LNCaP clone FGC (cell line): ENCODE measurements around the gene MKI67.

Source experiments
- DNase-seq: peaks from one replicate; pipeline ENCODE4 v3.0.0-alpha.2; 2011; ENCODE audit warnings: low read depth
- H3K4me3 ChIP-seq: 2 replicates; pipeline ENCODE4 v1.5.1; 2011; ENCODE audit warnings: mild to moderate bottlenecking, low read depth, low read length, control low read depth
- TF ChIP-seq, protein P1 (sequence below): IDR thresholded peaks from 2 replicates; pipeline ENCODE4 v1.5.1; 2012; ENCODE audit warnings: mild to moderate bottlenecking; ENCODE audit not compliant: control insufficient read depth, insufficient read depth; ENCODE audit errors: extremely low read depth

Gene MKI67

DNA sequence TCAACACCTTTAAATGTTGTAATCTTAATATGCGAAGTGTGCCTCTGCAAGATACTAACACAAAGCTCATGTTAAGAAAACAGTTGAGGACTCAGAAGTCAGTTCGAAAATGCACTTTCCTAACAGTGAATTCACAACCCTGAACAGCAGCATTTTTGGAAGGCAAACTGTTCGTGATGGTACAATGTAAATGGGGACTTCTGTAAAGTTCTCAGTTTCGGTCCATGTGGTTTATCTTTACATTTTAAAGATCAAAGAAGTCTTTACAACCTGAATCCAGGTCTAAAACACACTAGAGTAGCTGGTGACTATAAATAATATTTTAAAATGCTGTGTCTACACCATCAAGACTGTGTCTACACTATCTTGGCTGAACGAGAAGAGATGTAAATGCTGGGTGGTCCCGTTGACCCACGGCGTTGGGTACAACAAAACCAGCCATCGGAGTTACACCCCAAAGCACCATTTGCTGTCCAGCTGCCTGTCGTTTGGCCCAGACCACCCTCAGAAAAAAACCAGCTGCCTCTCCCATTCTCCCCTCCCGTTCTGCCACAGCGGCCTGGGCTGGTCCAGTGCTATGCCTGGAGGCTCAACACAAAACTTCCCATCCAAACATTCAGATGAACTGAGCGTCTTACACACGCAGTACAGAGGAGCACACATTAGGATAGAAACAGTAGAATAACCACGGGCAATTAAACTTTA, 42.9 kb downstream of the MKI67 start:
- no peak overlapping the region for H3K4me3 ChIP-seq
- no peak for DNase-seq
- TF ChIP-seq, protein P1, sequence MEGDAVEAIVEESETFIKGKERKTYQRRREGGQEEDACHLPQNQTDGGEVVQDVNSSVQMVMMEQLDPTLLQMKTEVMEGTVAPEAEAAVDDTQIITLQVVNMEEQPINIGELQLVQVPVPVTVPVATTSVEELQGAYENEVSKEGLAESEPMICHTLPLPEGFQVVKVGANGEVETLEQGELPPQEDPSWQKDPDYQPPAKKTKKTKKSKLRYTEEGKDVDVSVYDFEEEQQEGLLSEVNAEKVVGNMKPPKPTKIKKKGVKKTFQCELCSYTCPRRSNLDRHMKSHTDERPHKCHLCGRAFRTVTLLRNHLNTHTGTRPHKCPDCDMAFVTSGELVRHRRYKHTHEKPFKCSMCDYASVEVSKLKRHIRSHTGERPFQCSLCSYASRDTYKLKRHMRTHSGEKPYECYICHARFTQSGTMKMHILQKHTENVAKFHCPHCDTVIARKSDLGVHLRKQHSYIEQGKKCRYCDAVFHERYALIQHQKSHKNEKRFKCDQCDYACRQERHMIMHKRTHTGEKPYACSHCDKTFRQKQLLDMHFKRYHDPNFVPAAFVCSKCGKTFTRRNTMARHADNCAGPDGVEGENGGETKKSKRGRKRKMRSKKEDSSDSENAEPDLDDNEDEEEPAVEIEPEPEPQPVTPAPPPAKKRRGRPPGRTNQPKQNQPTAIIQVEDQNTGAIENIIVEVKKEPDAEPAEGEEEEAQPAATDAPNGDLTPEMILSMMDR = no peak

DNA sequence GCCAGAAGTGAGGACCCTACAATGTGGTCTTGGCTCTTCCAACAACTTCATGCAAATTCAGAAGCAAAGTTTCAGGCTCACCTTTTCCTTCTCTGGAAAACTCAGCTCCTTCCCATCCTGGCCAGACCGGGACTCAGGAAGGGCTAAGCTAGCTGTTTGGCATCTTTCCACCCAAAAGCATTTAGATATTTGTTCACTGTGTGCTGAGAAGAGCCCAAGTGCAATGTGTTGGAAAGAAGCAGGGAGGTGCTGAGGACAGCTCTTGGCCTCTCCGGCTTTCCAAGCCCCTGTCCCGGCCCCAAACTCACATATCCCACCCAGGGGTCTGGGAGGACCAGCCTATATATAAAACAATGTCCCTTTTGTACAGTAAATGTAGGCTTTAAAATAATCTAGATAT, 44.5 kb downstream of the MKI67 start:
- TF ChIP-seq, protein P1 = no peak
- no peak for DNase-seq
- no peak overlapping the region for H3K4me3 ChIP-seq

DNA sequence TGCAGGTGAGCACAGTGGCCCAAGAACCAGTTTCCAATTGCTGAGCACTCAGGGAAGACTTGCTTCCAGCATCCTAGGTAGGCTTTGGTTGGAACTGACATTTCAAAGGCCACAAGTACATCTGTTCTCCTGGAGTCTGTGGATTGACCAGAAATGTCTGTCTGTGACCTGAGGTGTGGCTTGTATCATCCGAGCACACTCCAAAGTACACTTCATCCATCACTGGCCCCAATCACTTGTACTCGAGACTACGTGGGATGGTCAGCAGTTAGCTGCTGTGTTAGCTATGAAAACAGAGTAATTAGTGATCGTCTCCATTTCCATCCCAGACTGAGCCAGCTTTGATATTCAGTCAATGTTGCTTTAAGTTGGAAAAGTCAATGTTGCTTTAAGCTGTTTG, 45.0 kb downstream of the MKI67 start:
- no peak overlapping the region for H3K4me3 ChIP-seq
- TF ChIP-seq, protein P1 = no peak
- DNase-seq = no peak

DNA sequence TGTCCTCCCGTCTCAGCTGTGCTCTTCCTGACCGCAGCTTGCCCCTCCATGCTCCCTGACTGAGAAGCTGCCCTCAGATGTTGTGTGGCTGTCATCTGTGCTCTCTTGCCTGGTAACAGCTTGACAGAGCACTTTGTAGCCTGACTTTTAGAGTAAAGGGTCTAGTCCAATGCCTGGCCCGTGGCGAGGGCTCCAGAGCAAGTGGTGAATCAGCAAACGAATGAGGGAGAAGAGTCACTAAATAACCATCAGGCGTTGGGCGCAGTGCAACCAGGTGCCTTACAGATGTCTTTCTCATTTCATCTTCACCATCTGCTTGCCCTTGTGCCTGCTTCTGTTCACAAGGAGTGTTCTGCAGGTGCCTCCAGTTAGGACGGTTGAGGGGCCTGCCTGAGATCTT, 45.6 kb downstream of the MKI67 start:
- TF ChIP-seq, protein P1 = no peak
- no peak overlapping the region for H3K4me3 ChIP-seq
- no peak for DNase-seq

DNA sequence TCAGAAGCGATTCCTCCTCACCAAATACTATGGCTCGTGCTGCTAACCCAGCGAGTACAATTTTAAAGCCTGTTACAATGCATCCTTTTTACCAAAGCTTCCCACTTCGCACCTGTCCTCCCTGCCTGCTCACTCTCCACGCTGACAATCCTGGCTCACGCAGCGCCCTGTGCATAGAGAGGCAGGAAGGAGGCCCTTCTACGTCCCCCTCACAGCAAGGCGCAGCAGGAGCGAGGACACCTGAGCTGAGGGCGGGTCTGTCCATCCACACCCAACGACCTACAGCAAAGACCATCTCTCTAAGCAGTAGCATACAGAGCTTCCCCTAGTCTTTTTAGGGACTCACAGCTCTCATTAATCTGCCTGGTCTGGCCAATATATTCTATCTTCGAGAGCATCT, 46.0 kb downstream of the MKI67 start:
- TF ChIP-seq, protein P1 = no peak
- no peak for DNase-seq
- no peak overlapping the region for H3K4me3 ChIP-seq

DNA sequence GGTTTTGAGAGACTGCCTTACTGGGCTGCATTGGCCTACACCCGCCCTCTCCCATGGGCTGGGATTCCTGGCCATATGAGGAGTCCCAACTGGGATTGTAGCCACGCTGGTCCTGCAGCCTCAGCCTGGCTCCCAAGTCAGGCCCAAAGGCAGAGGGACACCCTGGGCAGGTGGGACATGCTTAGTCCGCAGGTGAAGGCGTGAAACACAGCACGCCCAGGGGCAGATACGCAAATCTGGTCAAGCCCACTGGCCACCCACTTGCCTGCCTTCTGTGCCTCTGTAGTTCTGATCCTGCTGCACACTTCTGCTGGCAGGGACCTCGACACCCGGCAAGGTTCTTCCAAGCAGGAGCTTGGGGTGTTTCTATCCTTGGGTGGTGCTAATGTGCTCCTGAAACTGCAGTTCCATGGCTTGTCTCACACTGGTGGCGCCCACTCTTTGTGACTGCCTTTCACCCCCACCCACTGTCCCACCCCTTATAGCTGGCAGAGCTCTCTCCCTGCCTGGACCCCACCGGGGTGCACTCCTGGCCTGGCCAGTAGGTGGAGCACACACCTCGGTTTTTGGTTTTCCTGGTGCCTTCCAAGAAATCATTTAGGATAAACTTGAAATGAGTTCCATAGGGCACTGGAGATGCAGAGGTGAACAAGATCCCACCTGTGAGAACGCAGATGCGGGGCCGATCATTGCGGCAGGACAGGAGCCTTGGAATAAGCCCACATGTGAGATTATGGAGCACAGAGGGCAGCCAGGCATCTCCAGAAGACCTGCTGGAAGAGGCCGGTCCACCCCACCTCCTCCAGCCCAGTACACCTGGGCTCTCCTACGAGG, 47.9 kb downstream of the MKI67 start:
- no peak for DNase-seq
- no peak overlapping the region for H3K4me3 ChIP-seq
- TF ChIP-seq, protein P1 = peak; percentile 91
